SK-N-MC (cell line): ENCODE measurements around the gene C12orf43.

Source experiments
- EZH2 ChIP-seq: fragments of 200-600 bp; sonication (generic); IDR thresholded peaks from one replicate; pipeline ENCODE4 v1.6.1; 2017; ENCODE audit warnings: antibody characterized with exemption
- FOXP2 ChIP-seq: optimal IDR thresholded peaks from 2 replicates; pipeline ENCODE3; 2011; ENCODE audit warnings: mild to moderate bottlenecking, moderate library complexity; ENCODE audit not compliant: insufficient read depth; ENCODE audit errors: extremely low read length, control extremely low read depth

DNA sequence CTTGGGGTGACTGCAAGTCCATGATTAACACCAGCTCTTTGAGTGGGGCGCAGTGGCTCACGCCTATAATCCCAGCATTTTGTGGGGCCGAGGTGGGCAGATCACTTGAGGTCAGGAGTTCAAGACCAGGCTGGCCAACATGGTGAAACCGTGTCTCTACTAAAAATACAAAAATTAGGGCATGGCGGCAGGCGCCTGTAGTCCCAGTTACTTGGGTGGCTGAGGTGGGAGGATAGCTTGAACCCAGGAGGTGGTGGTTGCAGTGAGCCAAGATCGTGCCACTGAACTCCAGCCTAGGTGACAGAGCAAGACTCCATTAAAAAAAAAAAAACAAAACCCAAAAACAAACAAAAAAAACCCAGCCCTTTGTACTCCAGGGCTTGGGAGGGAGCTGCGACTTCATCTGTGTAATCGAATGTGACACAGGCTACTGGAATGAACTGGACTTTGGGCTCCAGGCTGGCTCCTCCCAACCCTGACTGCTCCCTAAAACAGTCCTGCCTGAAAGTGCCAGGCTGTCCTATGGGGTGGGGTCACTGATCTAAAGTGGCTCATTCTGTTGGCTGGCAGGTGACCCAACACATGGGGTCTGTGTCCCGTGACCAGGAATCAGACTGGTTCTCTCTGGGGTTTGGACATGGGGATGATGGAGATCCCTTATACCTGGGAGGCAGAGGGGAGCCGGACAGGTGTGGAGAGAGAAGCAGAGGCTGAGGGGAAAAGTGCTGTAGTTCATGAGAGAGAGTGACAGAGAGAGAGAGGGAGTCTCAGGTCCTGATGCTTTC lies 9.3 kb upstream of the C12orf43 start:
- TF ChIP-seq EZH2 (no peak), FOXP2 (no peak)
